GM13977 (cell line): ENCODE measurements around the gene KCNAB1.
A peak's percentile ranks its signal among the peaks of the same experiment; 100 is the strongest.

ENCODE experiments used
- DNase-seq: peaks from one replicate; pipeline ENCODE4 v3.0.0; 2012; ENCODE audit warnings: low spot score
- CTCF ChIP-seq: IDR thresholded peaks from 2 replicates; pipeline ENCODE4 v1.5.1; 2012; ENCODE audit warnings: mild to moderate bottlenecking, control low read depth; ENCODE audit not compliant: insufficient read depth; ENCODE audit errors: extremely low read depth, missing control alignments
- in situ Hi-C: fragments of 300-500 bp; cut with MboI; formaldehyde crosslinking; loops from one replicate; pipeline ENCODE4 v1.12.0; 2022; ENCODE audit warnings: low sequenced_read_pairs, low pct_unique_long_range_greater_than_20kb, mixed read lengths, inconsistent platforms; ENCODE audit not compliant: unreplicated experiment

Gene KCNAB1

GRCh38 chr3:156341332-156341731 is 221.0 kb downstream of the KCNAB1 start:
- in situ Hi-C loops, result no loop called here

GRCh38 chr3:156341831-156342416 is 221.5 kb downstream of the KCNAB1 start:
- in situ Hi-C loops, result no loop called here
- peak; percentile 50 for DNase-seq
- peak; percentile 48 for TF ChIP-seq CTCF

More at GRCh38 chr3:156341332-156341731, 221.0 kb downstream of the KCNAB1 start:
- TF ChIP-seq CTCF, result no peak
- no peak for DNase-seq

- TF ChIP-seq CTCF, result no peak
- in situ Hi-C loops, result no loop called here
- DNase-seq, result no peak
Observed at GRCh38 chr3:156344215-156344614, 223.8 kb downstream of the KCNAB1 start.

- DNase-seq, result no peak
- in situ Hi-C loops, result no loop called here
- TF ChIP-seq CTCF, result no peak
Observed at GRCh38 chr3:156349111-156349510, 228.7 kb downstream of the KCNAB1 start.

- in situ Hi-C loops, result no loop called here
- no peak for DNase-seq
- TF ChIP-seq CTCF, result no peak
Observed at GRCh38 chr3:156349978-156350377, 229.6 kb downstream of the KCNAB1 start.

GRCh38 chr3:156350781-156351180 is 230.4 kb downstream of the KCNAB1 start:
- in situ Hi-C loops, result no loop called here
- no peak for DNase-seq
- no peak for TF ChIP-seq CTCF
